Fibroblast of villous mesenchyme (primary cell): ENCODE data around the gene AP2A2. TPM values are rescaled to one million over a fixed set of nuclear protein-coding genes. Genes with fewer than 3 reads are reported as not detected.

Experiments
- DNase-seq: peaks from one replicate; pipeline ENCODE4 v3.0.0-alpha.2; 2010; ENCODE audit warnings: low read depth
- H3K4me3 ChIP-seq: 2 replicates; pipeline ENCODE4 v1.5.1; 2011; ENCODE audit warnings: low read depth, mild to moderate bottlenecking, low read length
- total RNA-seq: library from RNA; depleted of rRNA; stranded (reverse); fragments of >200 nt; gene quantifications from 2 replicates; pipeline ENCODE4 v1.2.3, GENCODE V29; 2012
- TF ChIP-seq, protein P1 (sequence below): IDR thresholded peaks from 2 replicates; pipeline ENCODE4 v1.5.1; 2012; ENCODE audit warnings: low read depth, mild to moderate bottlenecking, low read length; ENCODE audit not compliant: insufficient read depth

Gene AP2A2
- total RNA-seq, 1 donor, result 53.5 TPM

DNA sequence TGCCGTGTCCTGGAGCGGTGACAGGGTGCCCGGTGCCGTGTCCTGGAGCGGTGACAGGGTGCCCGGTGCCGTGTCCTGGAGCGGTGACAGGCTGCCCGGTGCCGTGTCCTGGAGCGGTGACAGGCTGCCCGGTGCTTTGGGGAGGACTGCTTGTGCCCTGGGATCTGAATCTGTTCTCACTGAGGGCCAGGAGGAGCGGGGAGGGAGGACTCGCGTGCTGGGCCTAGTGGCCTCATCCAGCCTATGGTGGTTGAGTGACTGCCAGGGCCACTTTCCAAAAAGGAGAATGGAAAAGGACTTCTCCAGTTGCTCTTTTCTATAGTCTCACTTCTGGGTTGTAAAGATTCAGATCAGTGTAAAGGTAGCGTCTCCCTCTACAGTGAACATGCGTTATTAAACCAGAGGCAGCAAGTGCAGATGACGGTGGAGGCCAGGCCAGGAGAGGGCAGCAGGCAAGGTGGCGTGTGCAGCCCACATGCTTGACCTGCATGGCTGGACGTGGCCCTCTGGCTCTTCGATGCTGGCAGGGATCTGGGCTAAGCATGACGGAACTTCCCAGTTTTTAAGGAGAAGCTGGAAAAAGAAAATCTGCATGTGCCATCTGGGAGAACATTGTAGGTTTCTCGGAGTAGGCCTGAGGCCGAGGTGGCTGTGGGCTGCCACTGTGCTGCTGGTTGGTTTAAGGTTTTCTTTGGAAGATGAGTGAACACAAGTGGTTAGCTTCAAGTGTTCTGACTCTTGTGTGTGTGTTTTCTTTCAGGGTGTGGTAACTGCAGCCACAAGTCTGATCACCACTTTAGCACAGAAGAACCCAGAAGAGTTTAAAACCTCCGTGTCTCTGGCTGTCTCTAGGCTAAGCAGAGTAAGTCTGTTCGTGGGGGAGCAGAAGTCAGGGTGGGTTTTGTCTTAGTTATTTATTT lies 55.0 kb downstream of the AP2A2 start:
- no peak overlapping the region for H3K4me3 ChIP-seq
- no peak for DNase-seq
- TF ChIP-seq, protein P1, sequence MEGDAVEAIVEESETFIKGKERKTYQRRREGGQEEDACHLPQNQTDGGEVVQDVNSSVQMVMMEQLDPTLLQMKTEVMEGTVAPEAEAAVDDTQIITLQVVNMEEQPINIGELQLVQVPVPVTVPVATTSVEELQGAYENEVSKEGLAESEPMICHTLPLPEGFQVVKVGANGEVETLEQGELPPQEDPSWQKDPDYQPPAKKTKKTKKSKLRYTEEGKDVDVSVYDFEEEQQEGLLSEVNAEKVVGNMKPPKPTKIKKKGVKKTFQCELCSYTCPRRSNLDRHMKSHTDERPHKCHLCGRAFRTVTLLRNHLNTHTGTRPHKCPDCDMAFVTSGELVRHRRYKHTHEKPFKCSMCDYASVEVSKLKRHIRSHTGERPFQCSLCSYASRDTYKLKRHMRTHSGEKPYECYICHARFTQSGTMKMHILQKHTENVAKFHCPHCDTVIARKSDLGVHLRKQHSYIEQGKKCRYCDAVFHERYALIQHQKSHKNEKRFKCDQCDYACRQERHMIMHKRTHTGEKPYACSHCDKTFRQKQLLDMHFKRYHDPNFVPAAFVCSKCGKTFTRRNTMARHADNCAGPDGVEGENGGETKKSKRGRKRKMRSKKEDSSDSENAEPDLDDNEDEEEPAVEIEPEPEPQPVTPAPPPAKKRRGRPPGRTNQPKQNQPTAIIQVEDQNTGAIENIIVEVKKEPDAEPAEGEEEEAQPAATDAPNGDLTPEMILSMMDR, result no peak

DNA sequence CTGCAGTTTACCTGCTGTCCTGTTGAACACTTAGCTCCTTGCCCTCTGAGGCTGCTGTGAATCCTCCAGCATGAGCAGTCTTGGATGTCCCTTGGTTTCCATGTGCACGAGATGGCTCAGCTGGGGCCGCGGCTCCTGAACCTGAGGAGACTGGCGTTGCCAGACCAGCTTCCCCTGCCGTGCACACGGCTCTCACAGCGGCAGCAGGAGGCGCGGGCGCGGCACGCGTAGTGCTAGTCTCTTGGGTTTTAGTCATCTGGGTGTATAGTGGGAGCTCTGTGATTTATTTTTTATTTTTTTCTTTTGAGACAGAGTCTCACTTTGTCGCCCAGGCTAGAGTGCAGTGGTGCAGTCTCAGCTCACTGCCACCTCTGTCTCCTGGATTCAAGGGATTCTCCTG lies 56.1 kb downstream of the AP2A2 start:
- no peak for DNase-seq
- TF ChIP-seq, protein P1, result no peak
- no peak overlapping the region for H3K4me3 ChIP-seq

DNA sequence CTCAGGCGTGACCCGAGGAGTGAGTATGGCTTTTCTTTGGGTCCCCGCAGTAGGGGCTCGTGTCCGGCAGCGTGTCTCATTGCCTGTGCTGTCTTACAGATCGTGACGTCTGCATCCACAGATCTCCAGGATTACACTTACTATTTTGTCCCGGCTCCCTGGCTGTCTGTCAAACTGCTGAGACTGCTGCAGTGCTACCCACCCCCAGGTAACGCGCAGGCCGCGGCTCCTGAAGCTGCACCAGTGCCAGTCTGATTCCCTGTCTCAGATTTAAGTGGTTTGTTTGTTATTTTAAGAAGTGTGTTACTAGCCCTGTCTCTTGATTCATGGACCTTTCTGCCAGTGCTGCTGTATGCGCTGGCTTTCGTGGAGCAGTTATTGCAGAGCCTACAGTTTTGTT lies 58.9 kb downstream of the AP2A2 start:
- DNase-seq, result no peak
- H3K4me3 ChIP-seq, result no peak overlapping the region
- TF ChIP-seq, protein P1, result no peak

DNA sequence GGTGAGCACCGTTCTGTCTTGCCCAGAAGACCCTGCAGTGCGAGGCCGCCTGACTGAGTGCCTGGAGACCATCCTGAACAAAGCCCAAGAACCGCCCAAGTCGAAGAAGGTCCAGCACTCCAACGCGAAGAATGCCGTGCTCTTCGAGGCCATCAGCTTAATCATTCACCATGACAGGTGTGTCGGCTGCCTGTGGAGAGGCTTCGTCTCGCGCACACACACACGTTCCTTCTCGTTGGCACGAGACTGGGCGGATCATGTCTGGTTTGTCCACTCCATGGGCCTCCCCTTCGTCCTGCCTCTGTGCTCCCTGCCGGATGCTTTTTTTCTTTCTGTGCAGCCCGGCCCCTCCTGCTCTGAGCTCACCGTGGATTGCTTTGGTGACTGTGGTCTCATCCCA lies 59.7 kb downstream of the AP2A2 start:
- DNase-seq, result no peak
- no peak overlapping the region for H3K4me3 ChIP-seq
- TF ChIP-seq, protein P1, result no peak

DNA sequence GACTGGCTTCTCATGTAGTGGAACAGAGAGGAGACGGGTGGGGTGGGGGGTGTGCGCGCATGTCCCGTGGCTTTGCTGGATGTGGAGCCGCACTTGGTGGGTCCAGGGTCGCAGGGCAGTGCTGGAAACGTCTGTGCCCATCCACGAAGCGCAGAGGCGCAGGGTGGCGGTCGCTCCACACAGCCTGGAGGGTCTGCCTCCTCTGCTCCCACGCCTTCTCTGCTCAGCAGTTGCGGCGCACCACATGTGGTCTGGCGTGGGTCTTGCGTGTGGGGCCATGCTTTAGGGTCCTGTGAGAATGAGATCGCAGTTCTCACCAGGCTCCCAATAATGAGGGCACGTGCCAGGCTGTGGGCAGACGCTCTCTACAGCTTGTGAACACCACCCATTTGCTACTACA lies 60.2 kb downstream of the AP2A2 start:
- TF ChIP-seq, protein P1, result no peak
- no peak for DNase-seq
- no peak overlapping the region for H3K4me3 ChIP-seq

DNA sequence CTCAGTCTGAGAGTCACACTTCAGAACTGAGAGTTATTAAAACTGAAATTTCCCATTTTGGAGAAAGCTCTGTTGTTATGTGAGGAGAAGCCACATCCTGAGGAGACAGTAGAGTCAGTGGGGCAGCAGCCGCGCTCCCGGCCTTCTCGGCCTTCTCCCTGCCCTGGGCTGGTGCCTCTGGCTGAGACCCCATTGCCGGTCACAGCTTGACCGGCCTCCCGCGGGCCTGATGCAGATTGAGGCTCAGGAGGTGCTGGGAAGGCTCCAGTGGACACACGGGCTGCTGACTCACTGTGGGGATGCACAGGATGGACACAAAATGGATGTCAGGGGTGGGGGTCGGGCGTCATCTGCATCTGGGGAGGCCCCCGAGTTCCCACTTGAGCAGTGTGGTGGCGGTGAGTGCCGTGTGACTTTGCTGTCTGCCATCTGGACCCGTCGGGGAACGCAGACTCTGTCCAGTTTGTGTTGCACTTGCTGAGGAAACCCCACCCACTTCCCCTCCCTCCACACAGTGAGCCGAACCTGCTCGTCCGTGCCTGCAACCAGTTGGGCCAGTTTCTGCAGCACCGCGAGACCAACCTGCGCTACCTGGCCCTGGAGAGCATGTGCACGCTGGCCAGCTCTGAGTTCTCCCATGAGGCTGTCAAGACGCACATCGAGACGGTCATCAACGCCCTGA lies 60.7 kb downstream of the AP2A2 start:
- H3K4me3 ChIP-seq, result no peak overlapping the region
- TF ChIP-seq, protein P1, result no peak
- no peak for DNase-seq

DNA sequence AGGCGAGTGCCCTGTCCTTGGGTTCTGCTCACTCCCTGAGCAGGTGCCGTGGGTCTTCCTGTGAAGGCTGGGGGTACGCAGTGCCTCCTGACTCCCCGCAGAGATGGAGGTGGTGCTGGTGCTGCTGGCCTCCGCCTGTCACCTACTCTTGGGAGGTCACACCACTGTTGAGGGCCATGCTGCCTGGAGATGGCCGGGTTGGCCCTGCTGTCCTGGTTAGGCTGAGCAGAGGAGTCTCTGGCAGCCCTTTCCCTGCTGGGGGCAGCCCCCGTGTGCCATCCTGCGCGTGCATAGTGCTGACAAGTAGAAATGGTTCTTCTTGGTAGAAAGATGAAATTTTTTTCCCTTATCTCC lies 61.3 kb downstream of the AP2A2 start:
- no peak overlapping the region for H3K4me3 ChIP-seq
- TF ChIP-seq, protein P1, result no peak
- no peak for DNase-seq
